Mesenteric fat pad (tissue), 1 donor: ENCODE measurements around the gene MAGI2. TPM values are rescaled to one million over a fixed set of nuclear protein-coding genes. Genes with fewer than 3 reads are reported as not detected.
A peak's percentile ranks its signal among the peaks of the same experiment; 100 is the strongest.

Source experiments
- DNase-seq: peaks from one replicate; pipeline ENCODE4 v3.0.0-alpha.2; 2020; ENCODE audit warnings: low spot score
- long read RNA-seq: library from polyadenylated mRNA; unstranded; transcript quantifications from one replicate; pipeline ENCODE4 v2.0.0, GENCODE V29; 2020
- total RNA-seq: library from RNA; stranded (reverse); fragmentation: NEBNext Ultra II Directional; extraction: Animal tissue kit (Norgen Biotek cat#: 25700); gene quantifications from one replicate; pipeline ENCODE4 v1.2.1, GENCODE V29; 2021
- donor health status: DM: yes; HTN: yes; CAD: no.

MAGI2 gene
- 9.7 TPM for total RNA-seq
- long read RNA-seq, partial matches to known transcripts, result 1 of 9 reads
- long read RNA-seq, other reads (novel, unspliced or antisense), result 8 of 9 reads

DNA sequence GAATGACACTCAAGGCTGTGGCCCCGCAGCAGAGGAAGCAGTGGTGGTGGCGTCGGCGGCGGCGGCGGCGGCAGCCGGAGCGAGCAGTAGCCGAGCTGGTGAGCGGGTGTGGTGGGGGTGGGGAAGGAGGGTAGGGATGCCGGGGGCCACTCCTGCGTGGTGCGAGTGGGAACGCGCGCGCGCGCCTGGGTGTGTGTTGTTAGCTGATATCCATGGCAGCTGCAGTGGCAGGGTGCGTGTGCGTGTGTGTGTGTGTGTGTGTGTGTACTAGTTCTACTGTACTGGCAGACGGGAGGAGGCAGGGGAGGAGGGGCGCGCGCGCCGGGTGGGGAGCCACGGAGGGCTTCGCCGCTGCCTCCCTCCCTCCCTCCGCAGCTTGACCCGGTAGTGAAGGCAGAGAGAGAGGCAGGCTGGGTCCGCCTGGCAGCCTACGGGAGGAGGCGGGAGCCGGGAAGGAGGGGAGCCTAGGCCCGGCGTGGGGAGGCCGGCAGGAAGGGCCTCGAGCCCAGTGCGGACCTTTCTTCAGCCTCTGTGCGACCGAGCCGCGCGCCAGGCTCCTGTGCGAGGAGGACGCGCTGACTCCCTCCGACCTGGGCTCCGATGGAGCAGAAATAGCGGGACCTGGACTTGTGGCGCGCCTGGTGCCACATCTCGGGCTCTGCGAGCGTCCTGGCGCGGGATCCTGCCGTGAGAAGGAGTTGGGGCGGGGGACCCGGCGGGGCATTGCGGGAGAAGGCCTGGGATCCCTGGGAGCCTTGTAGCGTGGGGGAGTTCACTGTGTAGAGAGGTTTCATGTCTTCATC is at the start of gene MAGI2:
TSS of gene MAGI2 (minus strand) at position 110 of the 803 bp plus-strand sequence. CDS start 347 bp downstream, outside the sequence.
- DNase-seq, result peak; percentile 92

DNA sequence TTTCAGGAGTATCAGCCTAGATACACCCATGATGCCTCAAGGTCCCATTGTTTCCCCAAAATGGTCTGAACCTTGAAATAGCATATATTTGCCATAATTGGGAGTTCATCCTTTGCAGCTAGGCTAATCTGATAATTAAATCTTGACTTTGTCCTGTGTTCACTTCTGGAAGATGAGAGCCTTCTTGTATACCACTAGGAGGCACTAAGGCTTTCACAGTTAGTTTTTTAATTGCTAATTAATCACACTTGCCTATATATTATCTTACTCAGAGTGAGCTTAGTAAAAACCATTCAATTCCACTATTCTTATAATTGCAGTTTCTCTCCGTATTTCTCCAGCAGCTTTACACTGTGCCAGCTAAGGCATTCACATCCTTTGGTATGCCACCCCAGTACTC is 48.7 kb upstream of the MAGI2 start:
- no peak for DNase-seq

DNA sequence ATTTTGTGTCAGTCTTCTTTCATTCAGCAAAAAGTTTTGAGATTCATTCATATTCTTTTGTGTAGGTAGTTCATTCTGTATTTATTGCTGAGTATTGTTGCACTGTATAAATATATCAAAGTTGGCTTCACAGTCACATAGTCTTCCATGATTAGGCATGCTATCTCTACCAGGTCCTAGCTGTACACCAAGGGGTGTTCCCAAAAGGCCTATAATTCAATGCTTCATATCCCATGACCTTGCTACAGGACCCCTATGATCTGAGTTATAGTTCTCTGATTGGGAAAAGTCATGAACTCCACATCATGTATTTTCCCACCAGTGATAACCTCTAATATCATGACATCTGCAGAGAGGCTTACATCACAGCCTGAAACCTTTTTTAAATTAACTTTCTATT is 47.3 kb upstream of the MAGI2 start:
- DNase-seq, result no peak

GRCh38 chr7:79497728-79498127 is 44.3 kb upstream of the MAGI2 start:
- no peak for DNase-seq

DNA sequence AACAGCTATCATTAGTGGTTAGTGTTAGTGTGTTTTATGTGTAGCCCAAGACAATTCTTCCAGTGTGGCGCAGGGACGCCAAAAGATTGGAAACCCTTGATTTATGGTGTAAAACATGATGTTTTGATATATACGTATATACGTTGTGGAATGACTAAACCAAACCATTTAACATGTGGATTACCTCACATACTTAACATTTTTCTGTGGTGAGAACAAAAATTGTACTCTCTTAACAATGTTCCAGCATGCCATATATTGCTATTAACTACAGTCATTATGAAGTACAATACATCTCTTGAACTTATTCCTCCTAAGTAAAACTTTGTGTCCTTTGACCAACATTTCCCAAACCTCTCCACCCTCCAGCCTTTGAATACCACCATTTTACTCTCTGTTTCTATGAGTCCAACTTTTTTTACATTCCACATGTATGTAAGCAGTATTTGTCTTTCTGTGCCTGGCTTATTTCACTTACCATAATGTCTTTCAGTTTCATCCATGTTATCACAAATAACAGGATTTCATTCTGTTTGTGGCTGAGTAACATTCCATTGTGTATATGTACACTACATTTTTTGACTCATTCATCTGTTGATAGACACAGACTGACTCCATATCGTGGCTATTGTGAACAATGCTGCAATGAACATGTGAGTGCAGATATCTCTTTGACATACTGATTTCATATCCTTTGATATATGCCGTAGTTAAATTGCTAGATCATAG is 42.2 kb upstream of the MAGI2 start:
- DNase-seq, result no peak

DNA sequence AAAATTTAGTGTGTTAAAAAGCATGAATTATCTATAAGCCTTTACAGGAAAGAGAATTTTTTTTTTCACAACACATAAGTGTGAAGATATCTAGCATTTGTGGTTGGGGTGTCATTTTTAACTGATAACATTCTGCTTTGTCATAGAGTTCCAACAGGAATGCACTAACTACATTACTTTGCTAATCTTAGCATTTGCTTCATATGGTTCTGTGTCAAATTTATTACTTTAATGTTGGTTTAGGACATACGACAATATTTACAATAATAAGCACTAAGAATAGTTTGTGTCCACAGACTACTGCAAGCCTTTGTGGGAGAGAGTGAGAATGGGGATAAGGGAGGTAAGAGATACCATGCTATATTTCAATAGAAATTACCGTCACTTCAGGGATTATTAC is 40.6 kb upstream of the MAGI2 start:
- no peak for DNase-seq

DNA sequence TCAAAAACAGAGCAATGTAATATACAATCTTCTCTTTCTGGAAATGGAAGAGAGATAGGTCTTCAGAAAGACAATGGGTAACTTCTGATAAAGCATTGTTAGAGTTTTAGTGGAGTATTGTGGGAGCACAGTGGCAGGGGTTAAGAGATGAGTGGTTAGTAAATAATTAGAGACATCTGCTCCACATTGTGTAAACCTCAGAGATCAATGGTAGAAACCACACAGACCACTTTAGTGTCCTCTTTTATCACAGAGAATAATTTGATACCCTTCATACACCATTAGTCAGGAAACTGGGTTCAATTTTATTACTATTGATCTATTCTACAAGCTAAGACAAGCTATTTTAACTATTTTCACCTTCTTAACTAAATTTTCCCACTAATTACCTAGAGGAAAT is 35.9 kb upstream of the MAGI2 start:
- DNase-seq, result no peak

GRCh38 chr7:79478386-79478785 is 24.9 kb upstream of the MAGI2 start:
- no peak for DNase-seq

GRCh38 chr7:79475455-79475854 is 22.0 kb upstream of the MAGI2 start:
- no peak for DNase-seq

- DNase-seq, result no peak
Measured at GRCh38 chr7:79471699-79472098, 18.2 kb upstream of the MAGI2 start.

DNA sequence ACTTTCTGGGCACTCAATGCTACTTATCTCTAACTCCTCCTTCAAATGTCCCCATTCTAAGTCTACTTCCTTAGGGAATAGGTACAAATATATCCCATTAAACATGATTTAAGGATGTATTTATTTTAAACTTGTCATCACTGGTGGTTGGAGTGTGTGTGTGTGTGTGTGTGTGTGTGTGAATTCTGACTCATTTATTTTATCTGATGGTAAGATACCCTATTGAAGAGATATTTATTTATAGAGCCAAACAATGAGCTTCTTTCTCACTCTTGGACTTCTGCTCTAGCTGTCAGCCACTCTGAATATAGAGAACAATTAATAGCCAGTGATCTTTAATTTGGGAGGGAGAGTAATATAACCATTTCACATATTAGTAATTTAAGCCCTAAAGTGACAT is 17.8 kb upstream of the MAGI2 start:
- DNase-seq, result no peak

- no peak for DNase-seq
Measured at GRCh38 chr7:79465551-79465950, 12.1 kb upstream of the MAGI2 start.

- no peak for DNase-seq
Measured at GRCh38 chr7:79464051-79464450, 10.6 kb upstream of the MAGI2 start.

DNA sequence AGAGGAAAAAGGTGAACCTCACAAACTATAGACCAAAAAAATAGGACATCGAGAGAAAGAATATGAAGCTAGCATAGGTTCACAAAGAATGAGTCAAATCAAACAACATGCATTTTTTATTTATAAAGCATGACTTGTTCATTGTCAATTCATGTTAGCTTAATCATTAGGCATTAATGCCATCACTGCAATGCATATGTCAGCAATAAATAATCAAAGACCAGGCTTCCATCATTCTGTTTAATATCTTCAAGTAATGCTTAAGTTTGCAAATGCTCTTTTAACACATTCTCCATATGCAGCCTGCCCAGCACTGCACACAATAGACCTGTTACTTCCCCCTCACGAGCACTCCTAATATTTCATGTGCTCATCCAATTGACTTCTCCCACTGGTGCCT is 8.9 kb upstream of the MAGI2 start:
- DNase-seq, result no peak

GRCh38 chr7:79461660-79462059 is 8.2 kb upstream of the MAGI2 start:
- DNase-seq, result no peak

- no peak for DNase-seq
Measured at GRCh38 chr7:79459381-79459780, 5.9 kb upstream of the MAGI2 start.

GRCh38 chr7:79458796-79459195 is 5.3 kb upstream of the MAGI2 start:
- DNase-seq, result no peak

DNA sequence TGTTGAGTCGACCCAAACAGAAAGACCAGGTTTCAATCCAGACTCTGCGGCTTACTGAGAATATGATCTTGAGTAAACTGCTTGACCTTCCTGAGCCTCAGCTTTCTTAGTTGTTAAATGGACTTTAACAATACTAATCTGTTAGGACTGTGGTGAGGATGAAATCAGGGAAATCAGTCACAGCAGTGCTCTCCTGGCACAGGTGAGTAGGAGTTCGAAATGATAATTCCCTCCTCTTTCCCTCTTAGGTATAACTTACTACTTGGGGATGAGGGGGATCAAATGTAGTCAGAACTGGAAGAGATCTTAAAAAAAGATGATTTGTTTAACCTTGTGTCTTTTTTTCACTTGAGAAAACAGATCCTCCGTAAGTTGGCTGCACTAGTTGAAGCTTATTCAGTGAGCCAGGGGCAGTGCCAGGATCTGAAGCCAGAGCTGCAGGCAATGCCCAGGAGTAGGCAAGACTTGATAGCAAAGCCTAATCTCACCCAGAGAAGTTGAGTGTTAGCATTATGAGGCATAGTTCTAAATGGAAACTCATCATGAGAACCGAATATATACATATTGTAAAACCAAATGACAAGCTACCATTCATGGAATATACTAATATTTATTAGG is 1.8 kb upstream of the MAGI2 start:
- DNase-seq, result no peak

- no peak for DNase-seq
Measured at GRCh38 chr7:79454361-79454960, 994 bp upstream of the MAGI2 start.

- DNase-seq, result no peak
Measured at GRCh38 chr7:79453266-79453557, 255 bp downstream of the MAGI2 start.

DNA sequence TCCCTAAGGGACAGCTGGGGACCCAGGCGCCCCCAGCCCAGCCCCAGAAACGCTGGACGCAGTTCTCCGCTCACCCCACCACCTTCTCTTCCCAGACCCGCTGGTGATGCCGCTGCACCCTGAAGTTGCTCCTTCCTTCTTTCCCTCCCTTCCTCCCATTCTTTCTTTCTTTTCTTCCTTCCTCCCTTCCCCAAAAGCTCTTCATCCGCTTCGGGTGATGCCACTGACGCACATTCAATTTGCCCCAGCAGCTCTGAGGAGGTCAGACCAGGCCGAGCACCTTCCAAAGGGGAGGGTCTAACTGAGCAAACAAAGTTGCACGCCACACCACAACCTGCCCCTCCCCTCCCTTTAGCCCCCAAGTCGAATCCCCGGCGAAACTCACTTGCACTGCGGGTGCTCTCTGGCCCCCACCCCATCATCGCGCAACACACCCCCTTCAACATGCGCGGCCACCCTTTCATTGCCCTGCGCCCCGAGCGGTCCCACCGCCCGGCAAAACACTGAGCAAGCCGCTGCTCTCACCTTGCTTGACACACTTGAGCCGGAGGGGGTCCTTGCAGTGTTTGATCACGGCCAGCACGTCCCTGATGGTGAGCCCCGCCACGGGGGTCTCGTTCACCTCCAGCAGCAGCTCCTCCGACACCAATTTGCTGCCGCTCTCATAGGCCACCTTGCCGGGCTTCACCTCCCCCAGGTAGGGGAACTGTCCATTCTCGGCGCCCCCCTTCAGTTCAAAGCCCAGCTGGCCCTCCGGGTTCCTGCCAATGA is 787 bp downstream of the MAGI2 start:
- DNase-seq, result no peak
